GM18861 (cell line): ENCODE results near the gene AOC2.
"Not testable (repeated sequence)": the region's sequence is repeated elsewhere in the genome, so short reads cannot be mapped to it uniquely, and the experiment has no call there.

Experiments
- ATAC-seq: cut with Tn5 transposase; IDR thresholded peaks from one replicate; pipeline ENCODE4 v1.9.1; 2021; ENCODE audit not compliant: unreplicated experiment

Gene AOC2

GRCh38 chr17:42853597-42853967 lies 9.2 kb downstream of the AOC2 start:
- no peak for ATAC-seq

GRCh38 chr17:42853968-42854790 lies 9.8 kb downstream of the AOC2 start:
- no peak for ATAC-seq

GRCh38 chr17:42855048-42855596 lies 10.7 kb downstream of the AOC2 start:
- no peak for ATAC-seq

- not testable (repeated sequence) for ATAC-seq
These were observed 11.7 kb downstream of the AOC2 start for GRCh38 chr17:42856093-42856492.

GRCh38 chr17:42856516-42856915 lies 12.1 kb downstream of the AOC2 start:
- ATAC-seq, result not testable (repeated sequence)

GRCh38 chr17:42857389-42857788 lies 13.0 kb downstream of the AOC2 start:
- ATAC-seq, result no peak

GRCh38 chr17:42865638-42866094 lies 21.3 kb downstream of the AOC2 start:
- no peak for ATAC-seq

GRCh38 chr17:42866216-42866615 lies 21.8 kb downstream of the AOC2 start:
- no peak for ATAC-seq

GRCh38 chr17:42866631-42867575 lies 22.5 kb downstream of the AOC2 start:
- ATAC-seq, result no peak

GRCh38 chr17:42867694-42868261 lies 23.4 kb downstream of the AOC2 start:
- not testable (repeated sequence) for ATAC-seq

- ATAC-seq, result no peak
These were observed 24.0 kb downstream of the AOC2 start for GRCh38 chr17:42868338-42868737.

GRCh38 chr17:42871647-42872046 lies 27.3 kb downstream of the AOC2 start:
- ATAC-seq, result no peak

GRCh38 chr17:42872251-42872965 lies 28.0 kb downstream of the AOC2 start:
- ATAC-seq, result no peak

GRCh38 chr17:42873315-42873714 lies 28.9 kb downstream of the AOC2 start:
- ATAC-seq, result no peak

- not testable (repeated sequence) for ATAC-seq
These were observed 29.7 kb downstream of the AOC2 start for GRCh38 chr17:42873932-42874695.

GRCh38 chr17:42877037-42877436 lies 32.7 kb downstream of the AOC2 start:
- no peak for ATAC-seq

- no peak for ATAC-seq
These were observed 33.9 kb downstream of the AOC2 start for GRCh38 chr17:42878123-42878880.

- no peak for ATAC-seq
These were observed 34.7 kb downstream of the AOC2 start for GRCh38 chr17:42878924-42879595.
